Activated CD4-positive, CD25-positive, alpha-beta regulatory T cell (primary cell): ENCODE measurements around the gene PDP2.

Experiments used
- DNase-seq, 4 experiments: peaks; one replicate each; lab custom pipeline; 2025; lab: John Stamatoyannopoulos, UW

The PDP2 gene

DNA sequence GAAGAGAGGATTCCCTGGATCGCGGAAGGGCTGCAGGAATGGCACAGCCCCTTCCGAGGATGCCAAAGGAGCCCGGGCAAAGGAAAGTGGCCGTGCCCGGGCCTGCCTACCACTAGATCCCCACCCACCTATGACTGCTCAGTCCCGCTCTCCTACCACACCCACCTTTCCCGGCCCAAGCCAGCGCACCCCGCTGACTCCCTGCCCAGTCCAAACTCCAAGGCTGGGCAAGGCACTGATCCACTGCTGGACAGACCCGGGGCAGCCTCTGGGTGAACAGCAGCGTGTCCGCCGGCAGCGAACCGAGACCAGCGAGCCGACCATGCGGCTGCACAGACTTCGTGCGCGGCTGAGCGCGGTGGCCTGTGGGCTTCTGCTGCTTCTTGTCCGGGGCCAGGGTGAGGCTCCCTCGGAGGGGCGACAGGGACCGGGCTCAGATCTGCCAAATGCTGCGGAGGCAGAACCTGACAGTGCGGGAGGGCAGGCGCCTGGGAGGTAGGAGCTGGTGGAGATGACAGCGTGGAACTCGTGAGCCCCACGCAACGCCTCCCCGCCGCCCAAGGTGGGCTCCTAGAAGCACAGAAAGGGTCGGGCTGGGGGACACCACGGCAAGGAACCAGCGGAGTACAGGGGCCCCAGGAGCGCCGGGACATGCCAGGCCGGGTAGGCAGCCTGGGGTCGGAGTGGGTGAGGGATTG is 55.1 kb downstream of the PDP2 start, which contains the start of gene CES2:
CES2 (plus strand) TSS at position 203 of the 698 bp plus-strand sequence; CDS start at position 323, 120 bp downstream.
- no peak for DNase-seq

DNA sequence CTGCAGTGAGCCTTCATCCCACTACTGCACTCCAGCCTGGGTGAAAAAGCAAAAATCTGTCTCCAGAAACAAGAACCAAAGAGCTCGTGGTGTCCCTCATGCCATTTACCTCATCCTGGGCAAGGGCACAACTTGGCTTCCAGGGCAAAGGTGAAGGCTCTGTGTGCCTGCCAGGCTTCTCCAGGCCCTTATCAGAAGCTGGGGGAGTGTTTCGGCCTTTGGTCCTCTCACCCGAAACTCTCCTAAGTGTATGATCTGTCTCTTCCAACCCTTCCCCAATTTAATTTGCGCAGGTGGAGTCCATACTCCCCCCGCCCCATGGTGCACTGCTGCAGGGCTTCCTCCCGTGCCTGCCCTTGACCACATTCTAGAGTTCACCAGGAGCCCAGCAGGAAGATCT is 56.1 kb downstream of the PDP2 start:
- no peak for DNase-seq

DNA sequence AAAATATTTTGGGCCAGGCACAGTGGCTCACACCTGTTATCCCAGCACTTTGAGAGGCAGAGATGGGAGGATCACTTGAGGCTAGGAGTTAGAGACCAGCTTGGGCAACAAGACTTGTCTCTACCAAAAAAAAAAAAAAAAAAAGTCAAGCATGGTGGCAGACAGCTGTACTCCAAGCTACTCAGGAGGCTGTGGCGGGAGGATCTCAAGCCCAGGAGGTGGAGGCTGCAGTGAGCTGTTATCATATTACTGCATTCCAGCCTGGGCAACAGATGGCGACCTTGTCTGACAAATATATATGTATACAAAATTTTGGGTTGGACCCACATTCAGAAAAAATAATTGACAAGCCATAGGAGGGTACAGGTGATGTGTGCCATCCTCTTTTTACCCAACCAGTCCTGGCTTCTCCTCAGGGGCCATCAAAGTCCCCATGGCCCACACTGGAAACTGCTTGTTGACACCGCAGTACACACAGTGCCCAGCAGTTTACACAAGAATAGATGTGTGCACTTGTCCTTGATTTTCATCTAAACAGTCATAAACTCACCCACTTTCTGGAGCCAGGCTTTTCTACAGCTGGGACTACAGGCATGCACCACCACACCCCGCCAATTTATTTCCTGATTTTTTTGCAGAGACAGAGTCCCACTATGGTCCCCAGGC is 56.7 kb downstream of the PDP2 start:
- no peak for DNase-seq

DNA sequence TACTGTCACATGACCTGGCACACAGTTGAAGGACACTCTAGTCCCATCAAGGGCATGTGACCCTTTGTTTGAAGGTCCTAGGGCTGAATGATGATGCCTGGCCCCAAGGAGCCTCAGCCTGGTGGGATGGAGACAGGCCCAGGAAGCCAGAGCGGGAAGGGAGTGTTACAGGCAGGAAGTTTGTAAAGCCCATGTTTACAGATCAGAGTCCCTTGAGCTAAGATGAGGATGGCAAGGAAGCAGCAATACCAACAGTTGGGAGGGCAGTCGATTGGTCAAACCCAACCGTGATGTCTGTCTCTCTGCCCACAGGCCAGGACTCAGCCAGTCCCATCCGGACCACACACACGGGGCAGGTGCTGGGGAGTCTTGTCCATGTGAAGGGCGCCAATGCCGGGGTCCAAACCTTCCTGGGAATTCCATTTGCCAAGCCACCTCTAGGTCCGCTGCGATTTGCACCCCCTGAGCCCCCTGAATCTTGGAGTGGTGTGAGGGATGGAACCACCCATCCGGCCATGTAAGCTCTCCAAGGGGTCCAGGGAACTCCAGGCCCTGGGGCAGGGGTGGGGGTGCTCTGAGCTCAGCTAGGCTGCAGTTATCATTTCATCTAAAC is 57.5 kb downstream of the PDP2 start:
- DNase-seq: no peak

- no peak for DNase-seq
These were observed 59.1 kb downstream of the PDP2 start for GRCh38 chr16:66939366-66939765.

GRCh38 chr16:66940236-66940635 is 59.9 kb downstream of the PDP2 start:
- DNase-seq: no peak
